CD4-positive, alpha-beta T cell treated with Interleukin-4 for 4 hours (primary cell): ENCODE results near the gene SLC38A11.
"Not testable (repeated sequence)": the region's sequence is repeated elsewhere in the genome, so short reads cannot be mapped to it uniquely, and the experiment has no call there.

Experiments
- DNase-seq: peaks from one replicate; pipeline ENCODE4 v3.0.0-alpha.2; 2020

The SLC38A11 gene, protein sequence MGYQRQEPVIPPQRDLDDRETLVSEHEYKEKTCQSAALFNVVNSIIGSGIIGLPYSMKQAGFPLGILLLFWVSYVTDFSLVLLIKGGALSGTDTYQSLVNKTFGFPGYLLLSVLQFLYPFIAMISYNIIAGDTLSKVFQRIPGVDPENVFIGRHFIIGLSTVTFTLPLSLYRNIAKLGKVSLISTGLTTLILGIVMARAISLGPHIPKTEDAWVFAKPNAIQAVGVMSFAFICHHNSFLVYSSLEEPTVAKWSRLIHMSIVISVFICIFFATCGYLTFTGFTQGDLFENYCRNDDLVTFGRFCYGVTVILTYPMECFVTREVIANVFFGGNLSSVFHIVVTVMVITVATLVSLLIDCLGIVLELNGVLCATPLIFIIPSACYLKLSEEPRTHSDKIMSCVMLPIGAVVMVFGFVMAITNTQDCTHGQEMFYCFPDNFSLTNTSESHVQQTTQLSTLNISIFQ

DNA sequence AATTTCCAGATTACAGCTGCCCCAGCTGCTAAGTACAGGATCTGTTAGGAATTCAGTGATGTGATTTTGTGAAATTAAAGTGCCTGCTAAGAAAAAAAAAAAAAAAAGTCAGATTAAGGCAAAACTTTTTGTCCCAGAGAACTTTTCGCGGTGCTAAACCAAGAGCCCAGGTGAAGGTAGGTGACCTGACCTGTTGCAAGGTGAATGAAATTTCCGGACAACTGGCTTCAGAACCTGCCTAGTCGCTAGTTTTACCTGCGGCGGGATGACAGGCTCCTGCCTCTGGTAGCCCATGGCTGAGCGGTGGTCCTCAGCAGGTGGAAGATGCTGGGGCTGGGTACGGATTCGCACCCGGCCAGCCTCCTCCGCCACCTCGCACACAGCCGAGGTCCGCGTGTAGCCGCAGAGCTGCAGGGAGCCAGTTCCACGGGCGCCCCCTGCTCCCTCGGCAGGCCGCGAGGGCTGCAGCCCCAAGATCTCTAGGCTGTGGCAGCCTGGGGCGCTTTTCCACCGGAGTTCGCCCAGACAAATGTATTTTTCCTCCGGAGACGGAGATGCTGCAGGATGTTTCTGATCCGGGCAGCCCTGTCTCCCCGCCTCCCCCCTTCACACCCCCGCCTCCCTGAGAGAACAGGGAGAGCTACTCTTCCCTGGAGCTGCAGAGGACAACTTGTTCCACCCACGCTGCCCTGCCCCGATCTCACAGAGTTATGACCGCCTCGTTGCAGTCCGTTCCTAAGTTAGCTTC, at the start of gene SLC38A11:
Gene SLC38A11, minus strand, starts transcription at position 572 of the 748 bp plus-strand sequence. Its CDS starts 278 bp downstream, at position 294.
- no peak for DNase-seq

DNA sequence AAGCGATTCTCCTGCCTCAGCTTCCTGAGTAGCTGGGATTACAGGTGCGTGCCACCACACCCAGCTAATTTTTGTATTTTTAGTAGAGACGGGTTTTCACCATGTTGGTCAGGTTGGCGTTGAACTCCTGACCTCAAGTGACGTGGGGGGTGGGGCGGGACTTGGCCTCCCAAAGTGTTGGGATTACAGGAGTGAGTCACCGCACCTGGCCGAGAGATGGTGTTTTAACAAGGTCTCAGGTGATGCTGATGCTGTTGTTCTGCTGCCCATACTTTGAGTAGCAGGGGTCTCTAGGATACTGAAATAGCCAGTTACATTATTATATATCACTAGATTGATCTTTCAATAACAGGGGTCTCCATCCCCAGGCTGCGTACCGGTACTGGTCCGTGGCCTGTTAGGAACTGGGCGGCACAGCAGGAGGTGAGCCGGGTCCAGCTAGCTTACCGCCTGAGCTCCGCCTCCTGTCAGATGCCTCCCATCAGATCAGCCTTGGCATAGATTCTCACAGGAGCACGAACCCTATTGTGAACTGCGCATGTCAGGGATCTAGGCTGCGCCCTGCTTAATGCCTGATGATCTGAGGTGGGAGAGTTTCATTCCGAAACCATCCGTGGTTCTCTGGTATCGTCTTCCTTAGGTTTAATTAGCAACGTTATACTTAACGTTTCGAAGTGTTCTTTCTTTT, 48.3 kb upstream of the SLC38A11 start:
- no peak for DNase-seq

DNA sequence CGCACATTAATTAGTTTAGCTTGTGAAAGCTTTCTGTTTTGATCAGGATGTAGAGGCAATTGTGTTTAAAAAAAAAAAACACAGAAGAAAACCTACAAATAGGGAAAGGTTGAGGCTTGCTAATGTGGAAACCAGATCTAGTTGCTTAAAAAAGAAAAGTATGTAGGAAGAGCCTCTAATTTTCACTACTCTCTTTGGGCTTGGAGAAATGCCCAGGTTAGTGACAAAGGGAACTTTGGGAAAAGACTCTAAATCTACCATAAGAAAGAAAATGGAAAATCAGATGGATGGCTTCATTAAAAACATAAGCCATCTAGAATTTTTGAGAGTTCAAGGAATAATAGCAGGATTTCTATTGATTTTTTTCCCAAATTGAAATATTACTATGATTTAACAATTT, 47.3 kb upstream of the SLC38A11 start:
- no peak for DNase-seq

DNA sequence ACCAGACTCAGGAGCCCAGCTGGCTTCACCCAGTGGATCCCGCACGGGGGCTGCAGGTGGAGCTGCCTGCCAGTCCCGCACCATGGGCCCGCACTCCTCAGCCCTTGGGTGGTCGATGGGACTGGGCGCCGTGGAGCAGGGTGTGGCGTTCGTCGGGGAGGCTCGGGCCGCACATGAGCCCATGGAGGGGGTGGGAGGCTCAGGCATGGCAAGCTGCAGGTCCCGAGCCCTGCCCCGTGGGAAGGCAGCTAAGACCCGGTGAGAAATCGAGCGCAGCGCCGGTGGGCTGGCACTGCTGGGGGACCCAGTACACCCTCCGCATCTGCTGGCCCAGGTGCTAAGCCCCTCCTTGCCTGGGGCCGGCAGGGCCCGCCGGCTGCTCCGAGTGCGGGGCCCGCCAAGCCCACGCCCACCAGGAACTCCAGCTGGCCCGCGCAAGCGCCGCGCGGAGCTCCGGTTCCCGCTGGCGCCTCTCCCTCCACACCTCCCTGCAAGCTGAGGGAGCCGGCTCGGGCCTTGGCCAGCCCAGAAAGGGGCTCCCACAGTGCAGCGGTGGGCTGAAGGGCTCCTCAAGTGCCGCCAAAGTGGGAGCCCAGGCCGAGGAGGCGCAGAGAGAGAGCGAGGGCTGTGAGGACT, 39.5 kb upstream of the SLC38A11 start:
- not testable (repeated sequence) for DNase-seq

DNA sequence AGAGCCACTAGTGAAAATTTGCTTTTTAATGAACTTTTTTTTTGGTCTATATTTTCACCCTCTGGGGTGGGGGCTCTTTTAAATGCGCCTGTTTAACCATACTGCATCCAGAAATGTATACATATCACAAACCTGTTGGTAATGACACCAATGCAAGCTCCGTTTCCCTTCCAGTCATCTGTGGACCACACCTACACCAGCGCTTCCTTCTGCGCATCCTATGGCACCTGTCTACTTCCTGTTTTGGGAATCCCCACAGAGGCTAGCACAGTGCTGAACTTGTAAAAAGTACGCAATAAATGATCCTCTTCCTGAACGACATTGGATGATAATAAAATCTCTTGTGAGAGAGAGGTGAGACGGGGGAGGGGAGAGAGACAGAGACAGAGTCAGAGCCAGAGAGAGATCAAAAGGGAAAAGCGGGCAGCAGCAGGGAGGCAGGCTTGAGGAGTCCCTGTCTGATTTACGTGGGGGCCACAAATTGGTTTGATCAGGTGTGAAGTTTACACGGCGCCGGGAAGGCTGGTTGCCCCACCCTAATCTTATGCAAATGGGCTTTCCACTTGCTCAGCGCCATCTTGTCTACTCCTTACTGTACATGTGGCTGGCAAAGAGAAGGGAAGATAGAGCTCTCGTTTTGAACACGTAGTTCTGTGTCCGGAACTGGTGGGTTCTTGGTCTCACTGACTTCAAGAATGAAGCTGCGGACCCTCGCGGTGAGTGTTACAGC, 38.1 kb upstream of the SLC38A11 start:
- no peak for DNase-seq

DNA sequence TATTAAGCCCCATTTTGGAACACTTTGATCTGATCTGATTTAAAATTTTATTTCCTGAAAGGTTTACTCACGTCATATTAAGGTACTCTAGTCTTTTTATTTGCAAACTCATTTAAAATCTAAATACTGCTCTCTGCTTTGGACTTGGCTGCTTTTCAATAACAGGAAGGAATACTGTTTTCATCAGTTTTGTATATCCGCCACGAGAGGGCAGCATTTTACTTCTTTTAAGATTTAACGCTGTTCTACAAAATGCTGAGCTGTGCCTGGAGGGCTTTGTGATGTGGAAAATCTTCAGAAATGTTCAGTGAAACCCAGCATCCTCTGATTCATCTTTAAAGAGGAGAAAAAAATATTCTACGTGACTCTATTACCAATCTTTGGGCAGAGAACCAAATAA, 37.5 kb upstream of the SLC38A11 start:
- DNase-seq = peak; percentile 50

DNA sequence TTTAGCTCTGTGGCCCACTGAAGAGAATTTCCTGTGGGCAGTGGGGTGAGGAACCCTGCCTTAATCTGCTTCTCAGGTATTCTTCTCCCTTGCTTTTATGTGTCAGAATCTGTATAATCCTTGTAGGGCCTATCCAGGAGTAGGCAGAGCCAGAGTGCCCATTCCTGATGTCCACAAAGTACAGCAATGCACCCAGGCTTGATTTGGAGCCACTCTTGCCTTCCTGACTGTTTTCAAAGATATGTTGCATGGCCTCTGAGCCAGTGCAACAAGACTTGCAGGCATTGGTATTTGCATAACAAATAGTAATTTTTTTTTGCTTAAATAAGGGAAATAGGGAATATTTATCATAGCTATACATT, 36.7 kb upstream of the SLC38A11 start:
- not testable (repeated sequence) for DNase-seq

DNA sequence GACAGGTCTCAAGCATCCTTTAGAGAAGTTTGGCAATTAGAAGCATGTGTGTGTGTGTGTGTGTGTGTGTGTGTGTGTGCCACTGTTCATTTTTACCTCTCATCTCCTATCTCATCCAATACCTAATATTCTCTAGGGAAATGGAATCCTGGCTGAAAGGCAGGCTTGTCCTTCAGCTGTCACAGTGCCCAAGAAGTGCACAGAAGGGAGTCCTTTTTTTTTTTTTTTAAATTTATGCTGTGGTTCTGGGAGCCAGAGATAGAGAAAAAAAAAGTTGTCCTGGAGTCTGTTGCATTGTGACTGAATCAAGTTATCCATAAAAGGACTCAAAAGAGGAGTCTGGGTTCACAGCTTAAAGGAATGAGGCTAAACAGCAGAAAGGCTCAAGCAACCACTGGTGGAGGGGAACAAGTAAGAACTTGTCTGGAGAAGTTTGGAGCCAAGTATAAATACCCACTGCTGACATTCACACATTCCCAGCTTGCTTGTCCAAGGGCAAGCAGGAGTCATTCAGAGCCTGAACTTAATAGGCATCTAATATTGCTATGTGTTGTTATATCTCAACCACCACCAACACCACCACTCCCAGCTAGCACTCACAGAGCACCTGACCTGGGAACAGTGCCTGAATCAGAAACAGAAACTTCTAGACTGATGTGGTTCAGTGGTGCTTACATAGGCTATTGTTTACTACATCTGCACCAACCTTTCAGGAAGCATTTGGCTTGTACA, 36.2 kb upstream of the SLC38A11 start:
- DNase-seq = not testable (repeated sequence)

DNA sequence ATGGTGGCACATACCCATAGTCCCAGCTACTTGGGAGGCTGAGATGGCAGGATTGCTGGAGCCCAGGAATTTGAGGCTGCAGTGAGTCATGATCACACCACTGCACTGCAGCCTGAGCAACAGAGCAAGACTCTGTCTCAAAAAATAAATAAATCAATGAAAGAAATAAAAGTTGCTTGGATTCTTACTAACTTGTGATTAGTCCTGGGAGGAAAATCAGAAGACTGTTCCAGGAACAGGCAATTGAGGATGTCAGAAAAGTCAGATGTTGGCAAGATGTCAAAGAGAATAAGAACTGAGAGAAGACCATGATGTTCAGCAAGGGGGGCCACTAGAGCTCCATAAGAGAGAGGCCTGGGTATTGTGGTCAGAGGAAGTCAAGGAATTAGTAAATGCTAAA, 35.6 kb upstream of the SLC38A11 start:
- not testable (repeated sequence) for DNase-seq

DNA sequence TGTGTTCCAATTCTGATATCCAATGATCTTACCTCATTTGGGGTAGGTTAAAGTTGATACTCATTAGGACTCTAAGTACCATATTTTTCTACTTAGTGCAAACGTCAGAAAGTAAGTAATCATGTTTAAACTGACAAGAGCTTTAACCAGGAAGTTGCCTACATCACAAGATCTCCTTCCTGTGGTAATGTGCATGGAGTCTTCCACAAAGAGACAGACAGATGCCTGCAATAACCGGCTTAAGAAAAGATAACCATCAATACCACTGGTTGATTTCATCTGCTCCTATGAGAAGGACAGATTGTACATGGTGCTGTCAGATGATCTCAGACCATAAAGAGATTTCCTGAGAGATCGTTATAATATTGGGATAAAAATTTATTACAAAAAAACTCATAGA, 33.5 kb upstream of the SLC38A11 start:
- not testable (repeated sequence) for DNase-seq

DNA sequence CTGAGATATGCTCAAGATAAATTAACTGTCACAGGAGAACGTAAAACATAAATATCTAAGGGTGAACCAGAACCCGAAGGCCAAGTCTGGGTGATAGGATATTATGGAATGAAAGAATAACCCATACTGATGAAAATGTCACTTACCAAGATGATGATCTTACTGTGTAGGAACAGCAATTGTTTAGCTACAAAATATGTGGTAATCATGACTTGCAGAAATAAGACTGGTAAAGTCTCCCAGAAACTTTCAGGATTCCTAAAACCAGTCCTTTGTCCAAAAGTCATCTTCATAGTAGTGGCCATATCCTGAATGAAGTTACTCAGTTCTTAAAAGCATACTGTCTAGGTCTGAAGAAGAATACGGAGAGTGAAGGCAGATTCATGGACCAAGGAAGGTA, 30.7 kb upstream of the SLC38A11 start:
- DNase-seq = not testable (repeated sequence)

DNA sequence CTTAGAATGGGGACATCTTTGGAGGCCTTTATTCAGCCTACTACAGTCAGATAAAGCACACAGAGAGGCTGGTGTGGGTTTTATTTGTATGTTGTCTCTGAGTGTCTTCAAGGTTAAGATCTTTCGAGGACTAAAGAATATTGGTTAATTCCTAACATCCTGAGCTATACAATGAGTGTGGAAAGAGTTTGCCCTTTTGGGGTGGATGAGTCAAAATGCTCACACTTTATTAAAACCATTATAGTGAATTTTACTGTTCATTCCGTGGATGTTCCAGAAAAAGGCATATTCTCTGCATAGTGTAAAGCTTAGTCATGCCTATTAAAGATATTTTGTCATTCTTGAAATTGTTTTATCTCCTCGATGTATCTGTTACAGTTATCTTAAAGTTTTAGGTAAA, 29.1 kb upstream of the SLC38A11 start:
- DNase-seq = no peak

DNA sequence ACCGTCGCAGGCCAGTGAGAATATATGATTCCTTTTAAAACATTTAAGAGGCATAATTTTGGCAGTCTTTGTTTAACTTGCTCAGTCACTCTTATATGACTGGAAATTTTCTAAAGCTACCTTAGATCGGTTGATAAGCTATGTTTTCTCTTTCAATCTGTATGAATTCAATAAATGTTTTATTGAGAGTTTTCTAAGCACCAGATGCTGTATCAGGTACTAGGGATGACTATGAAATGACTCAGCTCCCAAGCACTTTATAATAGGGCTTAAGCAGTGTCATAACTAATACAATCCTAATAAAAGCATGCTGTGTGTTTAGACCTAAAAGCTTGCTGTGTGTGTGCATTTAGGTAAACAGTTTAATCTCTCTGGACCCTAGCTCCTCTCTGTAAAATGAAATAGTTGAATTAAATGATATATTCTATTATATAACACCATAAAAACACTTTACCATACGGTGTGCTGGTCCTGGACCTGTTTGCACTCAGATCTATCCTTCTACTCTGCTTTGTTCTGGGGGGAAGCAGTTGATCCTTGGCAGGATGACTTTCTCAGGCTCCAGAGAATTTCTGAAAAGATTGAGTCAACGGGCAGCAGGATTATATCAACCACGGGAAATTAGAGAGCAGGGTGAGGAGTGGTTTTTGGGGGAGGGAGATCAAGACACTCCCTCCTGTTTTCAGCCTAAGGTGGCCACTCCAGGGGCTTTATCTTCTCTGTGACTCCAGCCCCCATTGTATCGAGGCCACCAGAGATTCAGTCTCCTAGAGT, 26.1 kb upstream of the SLC38A11 start:
- DNase-seq = no peak

DNA sequence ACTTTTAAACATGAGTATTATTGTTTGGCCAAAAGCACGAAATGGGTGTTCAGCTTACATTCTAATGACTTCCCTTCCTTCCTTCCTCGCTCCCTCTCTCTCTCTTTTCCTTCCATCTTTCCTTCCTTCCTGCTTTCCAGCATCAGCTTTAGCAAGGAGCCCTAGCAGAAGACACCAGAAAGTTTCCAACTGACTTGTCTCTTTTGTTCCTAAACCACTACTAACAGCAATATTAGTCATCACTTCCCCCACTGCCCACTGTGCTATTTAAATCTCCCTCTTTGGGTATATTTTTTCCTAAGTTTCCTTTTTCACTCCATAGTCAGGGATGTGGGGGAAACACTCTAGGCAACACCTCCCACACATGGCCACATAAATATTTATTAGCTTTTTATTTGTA, 25.4 kb upstream of the SLC38A11 start:
- not testable (repeated sequence) for DNase-seq

DNA sequence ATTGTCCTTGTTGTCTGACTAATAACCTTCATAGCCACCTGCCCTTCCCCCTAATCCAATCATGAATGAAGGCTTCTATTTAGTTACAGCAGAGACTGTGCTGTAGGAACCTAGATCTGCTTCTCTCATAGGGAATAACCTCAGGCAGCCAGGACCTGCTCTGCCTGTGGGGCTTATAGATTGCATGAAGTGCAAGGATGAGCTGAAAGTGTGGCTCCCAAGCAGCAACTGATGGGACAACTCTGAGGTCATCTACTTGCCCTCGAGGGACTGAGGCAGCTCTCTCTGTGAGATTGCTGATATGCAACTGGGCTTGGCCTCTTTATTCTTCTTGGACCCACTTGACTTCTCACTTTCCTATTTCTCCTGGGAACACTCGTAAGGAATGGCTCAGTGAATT, 23.8 kb upstream of the SLC38A11 start:
- DNase-seq = no peak

DNA sequence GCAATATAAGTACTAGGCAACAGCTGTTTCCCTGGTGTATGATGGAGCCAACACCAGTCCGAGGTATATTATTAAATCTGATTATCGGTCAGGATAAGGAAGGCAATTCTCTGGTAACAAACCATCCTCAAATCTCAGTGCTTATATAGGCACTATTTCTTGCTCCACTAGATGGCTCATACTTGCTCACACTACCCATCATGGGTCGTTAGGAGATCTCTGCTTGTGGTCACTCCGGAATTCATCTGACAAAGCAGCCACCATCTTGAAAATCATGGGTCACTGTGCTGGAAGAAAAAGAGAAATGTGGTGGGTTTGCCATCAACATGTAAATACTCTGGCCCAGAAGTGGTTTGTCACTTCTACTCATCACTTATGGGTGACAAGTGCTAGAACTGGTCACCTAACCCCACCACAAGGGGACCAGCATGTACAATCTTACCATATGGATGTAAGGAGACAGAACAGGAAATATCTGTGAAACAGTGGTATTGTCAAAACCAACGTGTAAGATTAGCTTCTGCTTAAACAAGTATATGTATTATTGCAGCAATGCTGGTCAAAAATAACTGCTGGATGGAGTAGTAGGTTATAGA, 21.6 kb upstream of the SLC38A11 start:
- not testable (repeated sequence) for DNase-seq

DNA sequence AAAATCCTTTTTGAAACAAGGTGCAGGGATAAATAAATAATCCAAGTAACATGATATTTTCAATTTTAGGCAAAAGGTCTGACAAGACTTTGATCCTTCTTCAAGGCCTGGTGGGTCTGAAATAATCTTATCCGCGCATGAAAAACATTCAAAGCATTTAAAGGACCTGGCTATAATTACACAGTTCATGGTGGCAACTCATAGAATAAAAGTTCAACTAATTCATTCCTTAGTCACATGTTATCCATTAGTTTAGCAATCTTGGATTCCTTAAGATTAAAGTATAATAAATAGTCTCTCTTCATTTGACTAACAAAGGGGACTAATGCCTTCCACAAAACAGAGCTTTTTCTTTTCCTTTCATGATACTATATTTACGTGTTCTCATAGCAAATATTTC, 21.0 kb upstream of the SLC38A11 start:
- DNase-seq = no peak

DNA sequence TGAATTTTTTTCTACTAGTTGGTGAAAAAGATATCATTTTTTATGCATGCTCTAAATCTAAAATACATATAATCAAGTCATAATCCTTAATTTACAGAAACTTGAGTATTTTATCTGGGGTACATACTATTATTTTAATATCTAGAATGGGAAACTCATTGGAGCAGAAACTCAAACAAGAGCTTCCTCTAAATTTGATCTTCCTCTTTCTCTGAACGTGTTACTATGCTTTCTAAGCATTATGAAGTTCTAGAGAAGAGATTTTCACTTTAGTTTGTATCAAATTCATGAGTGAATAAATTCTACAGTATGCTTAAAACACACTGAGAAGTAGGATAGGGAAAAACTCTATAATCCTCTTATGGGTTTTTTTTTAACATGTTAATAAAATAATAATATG, 20.6 kb upstream of the SLC38A11 start:
- no peak for DNase-seq

DNA sequence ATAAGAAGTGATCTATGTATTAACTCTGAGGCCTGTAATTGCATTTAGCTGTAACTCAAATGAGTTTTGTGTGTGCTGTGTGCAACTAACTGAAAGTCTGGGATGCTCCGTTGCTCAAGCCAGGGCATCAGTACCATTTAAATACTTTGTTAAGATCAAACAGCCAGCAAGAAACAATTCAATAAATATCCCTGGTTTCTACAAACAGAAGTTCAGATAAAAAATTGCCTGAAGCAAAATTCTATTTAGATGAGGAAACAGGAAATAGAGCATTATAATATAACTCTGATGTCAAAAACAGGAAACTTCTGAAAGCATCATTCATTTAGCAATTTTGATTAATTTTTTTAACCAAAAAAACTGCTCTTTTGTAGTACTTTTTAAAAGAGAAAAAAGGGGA, 18.9 kb upstream of the SLC38A11 start:
- no peak for DNase-seq

DNA sequence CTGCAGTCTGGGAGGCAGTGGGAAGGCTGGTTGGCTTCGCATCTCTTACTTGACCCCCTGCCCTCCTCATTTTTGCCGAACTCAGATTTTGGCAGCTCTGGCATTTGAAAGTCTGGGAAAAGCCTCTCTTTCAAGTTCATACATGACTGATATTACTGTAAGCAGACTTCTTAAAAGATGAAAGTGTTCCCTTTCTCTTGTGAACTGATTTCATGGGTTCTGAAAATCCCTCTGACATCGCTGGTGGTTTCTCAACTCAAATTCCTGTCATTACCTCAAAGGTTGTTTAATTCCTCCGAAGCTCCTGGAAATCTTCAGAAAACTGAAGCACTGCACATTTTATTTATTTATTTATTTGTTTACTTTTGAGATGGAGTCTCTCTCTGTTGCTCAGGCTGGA, 16.9 kb upstream of the SLC38A11 start:
- no peak for DNase-seq
